ENCODE results near the gene SH3TC1. TPM values are rescaled to one million over a fixed set of nuclear protein-coding genes. Genes with fewer than 3 reads are reported as not detected.

SH3TC1 gene
- total RNA-seq, 1 donor from 2014 or later, result 8.2 TPM

- ATAC-seq (ENCODE audit: poor library complexity) (peak; percentile 84), DNase-seq (peak; percentile 69)
- intact Hi-C loops (cut with DNase I), result loop anchor here (10.0 kb wide), 1 partner anchor 58 kb away; no protein-coding TSS in a partner anchor
These were observed 22.3 kb upstream of the SH3TC1 start for GRCh38 chr4:8176547-8177399.

DNA sequence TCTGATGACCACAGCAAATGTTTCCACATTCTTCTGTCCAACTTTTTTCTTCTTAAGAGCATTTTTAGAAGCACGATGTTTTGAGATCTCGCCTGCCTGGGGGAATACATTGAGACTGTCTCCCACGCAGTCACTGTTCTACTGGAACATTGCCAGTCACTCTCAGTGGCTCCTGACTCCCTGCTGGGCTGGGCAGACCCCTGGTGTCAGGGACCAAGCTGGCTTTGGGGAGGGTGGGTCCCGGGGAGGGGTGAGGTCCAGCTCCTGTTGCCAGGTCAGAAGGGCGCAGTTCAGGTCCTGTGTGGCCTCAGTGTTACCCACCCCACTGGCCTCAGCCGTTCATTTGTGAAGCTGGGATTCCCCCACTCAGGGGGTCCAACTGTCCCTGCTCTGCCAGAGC lies 21.5 kb upstream of the SH3TC1 start:
- DNase-seq, result no peak
- no peak for ATAC-seq (ENCODE audit: poor library complexity)
- intact Hi-C loops (cut with DNase I), result loop anchor here (10.0 kb wide), 1 partner anchor 57 kb away; no protein-coding TSS in a partner anchor

GRCh38 chr4:8177956-8178355 lies 21.1 kb upstream of the SH3TC1 start:
- DNase-seq, result no peak
- intact Hi-C loops (cut with DNase I), result loop anchor here (10.0 kb wide), 1 partner anchor 57 kb away; no protein-coding TSS in a partner anchor

GRCh38 chr4:8179074-8179473 lies 20.0 kb upstream of the SH3TC1 start:
- intact Hi-C loops (cut with DNase I), result loop anchor here (10.0 kb wide), 1 partner anchor 56 kb away; no protein-coding TSS in a partner anchor
- DNase-seq (no peak), ATAC-seq (ENCODE audit: poor library complexity) (no peak)

More at GRCh38 chr4:8177956-8178355, 21.1 kb upstream of the SH3TC1 start:
- ATAC-seq (ENCODE audit: poor library complexity), result no peak

DNA sequence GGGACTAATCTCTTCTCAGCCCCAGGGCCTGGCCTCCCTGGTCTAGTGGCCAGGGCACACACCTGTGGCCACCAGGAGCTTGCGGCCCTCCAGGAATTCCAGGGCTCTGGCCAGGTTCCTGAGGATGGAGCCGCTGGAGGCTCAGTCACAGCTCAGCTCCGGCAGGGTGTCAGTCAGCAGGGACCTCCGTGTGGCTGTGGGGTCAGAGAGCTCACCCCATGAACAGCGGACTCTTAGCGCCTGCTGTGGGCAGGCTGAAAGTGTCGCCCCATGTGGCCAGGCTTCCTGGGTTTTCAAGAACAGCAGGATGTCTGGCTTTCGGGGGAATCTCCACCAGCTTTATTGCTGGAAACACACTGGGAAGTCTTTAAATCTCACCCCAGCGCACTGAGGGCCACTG lies 19.3 kb upstream of the SH3TC1 start:
- ATAC-seq (ENCODE audit: poor library complexity) (no peak), DNase-seq (no peak)
- intact Hi-C loops (cut with DNase I), result loop anchor here (10.0 kb wide), 1 partner anchor 55 kb away; no protein-coding TSS in a partner anchor

DNA sequence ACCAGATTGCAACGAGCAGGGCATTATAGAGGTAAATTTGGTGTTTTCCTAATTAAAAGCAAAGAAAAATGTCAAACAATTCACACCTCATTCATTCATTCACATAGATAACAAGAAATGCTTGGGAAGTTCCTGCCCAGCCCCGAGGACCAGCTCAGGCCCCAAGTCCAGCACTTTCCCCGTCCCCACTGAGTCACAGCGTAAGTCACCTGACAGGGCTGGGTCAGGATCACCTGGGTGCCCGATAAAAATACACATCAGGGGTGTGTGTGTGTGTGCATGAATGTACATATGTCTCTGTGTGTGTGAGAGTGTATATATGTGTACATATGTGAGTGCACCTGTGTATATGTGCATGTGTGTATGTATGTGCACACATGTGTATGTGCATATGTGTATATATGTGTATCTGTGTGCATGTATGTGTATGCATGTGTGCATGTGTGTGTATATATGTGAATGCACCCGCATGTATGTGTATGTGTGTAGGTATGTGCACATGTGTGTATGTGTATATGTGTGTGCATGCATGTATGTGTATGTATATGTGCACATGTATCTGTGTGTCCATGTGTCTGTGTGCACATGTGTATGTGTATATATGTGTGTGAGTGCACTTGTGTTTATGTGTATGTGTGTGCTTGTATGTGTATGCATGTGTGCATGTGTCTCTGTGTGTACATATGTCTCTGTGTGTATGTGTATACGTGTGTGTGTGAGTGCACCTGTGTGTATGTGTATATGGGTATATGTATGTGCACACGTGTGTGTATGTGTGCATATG lies 18.6 kb upstream of the SH3TC1 start:
- ATAC-seq (ENCODE audit: poor library complexity) (no peak), DNase-seq (no peak)
- intact Hi-C loops (cut with DNase I), result no loop called here

GRCh38 chr4:8181119-8181518 lies 18.0 kb upstream of the SH3TC1 start:
- no peak for ATAC-seq (ENCODE audit: poor library complexity)

DNA sequence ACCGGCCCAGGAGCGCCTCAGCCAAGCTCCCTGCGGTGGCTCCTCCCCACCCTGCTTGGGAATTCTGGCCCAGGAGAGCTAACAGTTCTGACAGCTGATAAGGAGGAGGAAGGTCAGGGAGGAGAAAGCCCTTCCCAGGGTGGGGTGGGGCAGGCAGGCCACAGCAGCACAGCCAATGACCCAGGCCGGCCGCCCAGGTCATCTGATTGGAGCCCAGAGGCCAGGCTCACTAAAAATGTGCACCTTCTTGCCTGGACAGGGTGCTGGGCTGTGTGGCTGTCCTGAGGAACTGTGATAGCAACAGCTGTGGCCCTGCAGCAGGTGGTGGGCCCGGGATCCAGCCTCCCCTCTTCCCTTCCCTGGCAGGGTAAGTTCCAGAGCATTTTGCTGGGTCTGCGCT lies 17.2 kb upstream of the SH3TC1 start:
- DNase-seq (peak; percentile 70), ATAC-seq (ENCODE audit: poor library complexity) (peak; percentile 77)
- intact Hi-C loops (cut with DNase I), result no loop called here

More at GRCh38 chr4:8181119-8181518, 18.0 kb upstream of the SH3TC1 start:
- DNase-seq, result no peak
- intact Hi-C loops (cut with DNase I), result no loop called here

DNA sequence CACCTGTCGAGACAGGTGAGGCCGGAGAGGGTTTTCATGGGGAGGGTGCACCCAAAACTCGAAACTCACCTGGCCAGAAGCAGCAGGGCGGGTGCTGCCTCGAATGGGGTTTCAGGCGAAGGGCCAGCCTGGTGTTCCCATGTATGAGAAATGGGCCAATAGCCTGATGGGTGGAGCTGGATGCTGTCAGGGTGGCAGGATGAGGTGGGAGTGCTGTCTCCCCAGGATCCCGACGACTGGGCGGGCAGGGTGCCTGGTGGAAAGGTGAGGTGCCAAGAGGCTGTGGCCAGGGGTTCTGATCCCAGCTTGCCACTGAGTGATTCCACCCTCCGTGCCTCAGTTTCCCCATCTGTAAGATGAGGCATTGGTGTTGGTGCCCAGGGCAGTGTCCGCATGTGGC lies 16.8 kb upstream of the SH3TC1 start:
- no peak for ATAC-seq (ENCODE audit: poor library complexity)
- intact Hi-C loops (cut with DNase I), result no loop called here
- peak; percentile 37 for DNase-seq

GRCh38 chr4:8182858-8183725 lies 16.0 kb upstream of the SH3TC1 start:
- intact Hi-C loops (cut with DNase I), result no loop called here
- ATAC-seq (ENCODE audit: poor library complexity) (peak; percentile 88), DNase-seq (peak; percentile 93)

- ATAC-seq (ENCODE audit: poor library complexity), result no peak
- no peak for DNase-seq
- intact Hi-C loops (cut with DNase I), result no loop called here
These were observed 15.0 kb upstream of the SH3TC1 start for GRCh38 chr4:8184061-8184460.

GRCh38 chr4:8185295-8185694 lies 13.8 kb upstream of the SH3TC1 start:
- ATAC-seq (ENCODE audit: poor library complexity) (no peak), DNase-seq (peak; percentile 35)
- intact Hi-C loops (cut with DNase I), result no loop called here

- intact Hi-C loops (cut with DNase I), result no loop called here
- DNase-seq, result no peak
- ATAC-seq (ENCODE audit: poor library complexity), result no peak
These were observed 13.2 kb upstream of the SH3TC1 start for GRCh38 chr4:8185930-8186329.

DNA sequence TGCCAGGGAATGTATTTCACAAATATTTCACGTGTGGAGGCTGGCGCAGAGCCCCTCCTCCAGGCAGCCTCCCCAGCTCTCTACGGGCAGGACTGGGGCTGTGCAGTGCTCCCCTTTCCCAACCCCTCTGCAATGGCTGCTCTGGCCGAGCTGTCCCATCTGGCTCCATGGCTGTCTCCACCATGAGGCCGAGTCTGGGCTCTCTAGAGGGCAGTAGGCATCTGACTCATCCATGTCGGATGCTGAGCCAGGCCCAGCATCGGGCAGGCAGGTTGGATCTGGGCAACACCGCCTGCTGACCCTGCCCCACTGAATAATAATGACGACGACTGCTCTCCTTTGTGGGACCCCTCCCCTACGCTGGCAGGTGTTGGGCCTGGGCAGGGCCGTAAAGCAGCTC lies 11.0 kb upstream of the SH3TC1 start:
- ATAC-seq (ENCODE audit: poor library complexity), result no peak
- DNase-seq, result no peak
- intact Hi-C loops (cut with DNase I), result no loop called here

DNA sequence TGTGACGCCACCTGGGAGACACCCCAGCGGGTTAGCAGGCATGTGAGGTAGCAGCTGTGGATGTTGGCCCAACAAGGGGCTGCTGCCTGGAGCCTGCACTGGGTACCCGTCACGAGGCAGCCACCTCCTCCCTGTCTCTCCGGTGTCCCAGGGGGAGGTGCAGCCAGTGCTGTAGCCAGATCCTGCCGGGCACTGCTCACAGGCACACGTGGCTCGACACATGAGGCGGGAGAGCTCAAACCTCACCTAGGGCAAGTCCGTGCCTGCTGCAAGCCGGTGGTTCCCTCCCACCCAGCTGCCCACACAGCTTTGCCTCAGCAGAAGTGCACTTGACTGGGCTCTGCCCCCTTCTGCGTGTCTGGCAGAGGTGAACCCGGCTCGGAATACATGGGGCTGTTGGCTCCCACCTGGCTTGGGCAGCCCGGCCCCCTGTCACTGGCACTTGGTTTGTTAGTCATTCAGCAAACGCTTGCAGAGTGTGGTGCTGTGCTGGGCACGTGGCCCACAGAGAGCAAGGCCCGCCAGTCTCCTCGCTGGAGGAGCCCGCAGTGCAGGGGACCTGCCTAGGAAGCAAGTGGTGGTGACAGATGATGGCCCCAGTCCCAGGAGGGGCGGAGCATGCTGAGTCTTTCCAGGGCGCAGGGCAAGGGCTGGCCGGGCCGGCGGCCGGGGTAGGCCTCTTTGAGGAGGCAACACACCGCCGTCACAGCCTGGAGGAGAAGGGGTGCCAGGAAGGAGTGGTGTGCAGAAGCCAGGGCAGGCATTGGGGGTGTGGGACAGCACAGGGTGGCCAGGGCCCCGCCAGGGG lies 10.1 kb upstream of the SH3TC1 start:
- intact Hi-C loops (cut with DNase I), result no loop called here
- DNase-seq, result peak; percentile 90
- ATAC-seq (ENCODE audit: poor library complexity), result peak; percentile 88

- no peak for DNase-seq
- no peak for ATAC-seq (ENCODE audit: poor library complexity)
- intact Hi-C loops (cut with DNase I), result no loop called here
These were observed 9.3 kb upstream of the SH3TC1 start for GRCh38 chr4:8189551-8190466.
